Measurements from ENCODE around the gene ANGPT4.
"Not testable (repeated sequence)": the region's sequence is repeated elsewhere in the genome, so short reads cannot be mapped to it uniquely, and the experiment has no call there.

GRCh38 chr20:892371-892770 lies 23.8 kb downstream of the ANGPT4 start:
- not testable (repeated sequence) for TF ChIP-seq EZH2 (IDR thresholded peaks at IDR 0.05); POLR2AphosphoS5 (IDR thresholded peaks at IDR 0.05; ENCODE audit: borderline replicate concordance, low read depth, low read length); FOXP2 (optimal IDR thresholded peaks at IDR 0.05; ENCODE audit: control extremely low read depth, extremely low read length, insufficient read depth)

Measured in SK-N-MC (cell line).